GM12878 (cell line): ENCODE data around the gene FBXW9. TPM values are rescaled to one million over a fixed set of nuclear protein-coding genes. Genes with fewer than 3 reads are reported as not detected.

Experiments used
- polyA plus RNA-seq, 11 experiments: library from polyadenylated mRNA; depleted of rRNA in 4 of 11; unstranded in 6 of 11; stranded (reverse) in 5 of 11; fragments of >200 nt; fragmentation: Nextera tagmentation in 4 of 11; fragmentation: Illumina TruSeq in 1 of 11; extraction: Ambion mirVana in 4 of 11; extraction: Trizol in 1 of 11; gene quantifications; 1 replicate in 1 of 11; 2 replicates in 10 of 11; pipeline versions ENCODE4 v1.2.1 to v1.2.3, GENCODE V29; 2011 to 2016; ENCODE audit warnings: inconsistent platforms in 2 of 11, missing spikeins in 2 of 11, low read depth in 1 of 11
- small RNA-seq: library from RNA; depleted of rRNA; stranded (forward); fragments of <200 nt; gene quantifications from one replicate; pipeline ENCODE3, GENCODE V24; 2014
- total RNA-seq, 4 experiments: library from RNA; depleted of rRNA in 3 of 4; stranded (reverse); fragments of >200 nt in 3 of 4; fragmentation: Illumina TruSeq in 1 of 4; extraction: Trizol in 1 of 4; gene quantifications; 2 replicates each; pipeline versions ENCODE4 v1.2.1 to v1.2.3, GENCODE V29; 2013 to 2021

Gene FBXW9
- total and polyA plus RNA-seq, 10 of the 15 experiments (the other 5 are each of a cell fraction or from before 2014, with no cell fraction given) = 0.21 to 14.8 (median 7.3) TPM

Small RNAs within 50 kb of the gene (small RNA-seq; reads per million reads assigned to genes)
- 41.0 reads per million, percentile 98 among the genes with 10 or more reads in this experiment for gene SNORD41

Other genes starting within 250 kb of the FBXW9 start
Only the 7 nearest of the 26 such genes appear.
- gene MAN2B1, start 29.9 kb downstream of the FBXW9 start, total RNA-seq (2014; rRNA removed) = 132 and 149 TPM in 2 replicates
- 58.4 and 63.5 TPM in 2 replicates for gene MAN2B1, start 29.9 kb downstream of the FBXW9 start, total RNA-seq (2014; rRNA removed; fragmentation: Illumina TruSeq; extraction: Trizol)
- gene MAN2B1, start 29.9 kb downstream of the FBXW9 start, total RNA-seq (2021) = 209 and 224 TPM in 2 replicates
- 18.2 and 48.7 TPM in 2 replicates for gene MAN2B1, start 29.9 kb downstream of the FBXW9 start, polyA plus RNA-seq (2011; rRNA removed)
- 29.5 and 60.4 TPM in 2 replicates for gene MAN2B1, start 29.9 kb downstream of the FBXW9 start, polyA plus RNA-seq (2014; fragmentation: Illumina TruSeq; extraction: Trizol)
- 10 to 100 TPM in 1 of 2 experiments, 1 to 10 TPM in 1; 7.6 to 33.6 TPM for gene MAN2B1, start 29.9 kb downstream of the FBXW9 start, polyA plus RNA-seq (2014; fragmentation: Nextera tagmentation; extraction: Ambion mirVana)
- gene MAN2B1, start 29.9 kb downstream of the FBXW9 start, polyA plus RNA-seq (2014; rRNA removed) = 99.2 and 104 TPM in 2 replicates
- gene MAN2B1, start 29.9 kb downstream of the FBXW9 start, polyA plus RNA-seq (2016; fragmentation: Nextera tagmentation; extraction: Ambion mirVana) = 100 to 1,000 TPM; 118 to 133 TPM
- 12.2 and 14.0 TPM in 2 replicates for gene WDR83, start 29.8 kb downstream of the FBXW9 start, total RNA-seq (2014; rRNA removed)
- 6.7 and 9.1 TPM in 2 replicates for gene WDR83, start 29.8 kb downstream of the FBXW9 start, total RNA-seq (2014; rRNA removed; fragmentation: Illumina TruSeq; extraction: Trizol)
- gene WDR83, start 29.8 kb downstream of the FBXW9 start, total RNA-seq (2021) = 16.0 TPM in 2 replicates
- 5.4 and 7.6 TPM in 2 replicates for gene WDR83, start 29.8 kb downstream of the FBXW9 start, polyA plus RNA-seq (2011; rRNA removed)
- gene WDR83, start 29.8 kb downstream of the FBXW9 start, polyA plus RNA-seq (2014; fragmentation: Illumina TruSeq; extraction: Trizol) = 2.2 and 4.5 TPM in 2 replicates
- 1 to 10 TPM in 1 of 2 experiments, under 1 TPM in 1; 0.58 to 2.3 TPM for gene WDR83, start 29.8 kb downstream of the FBXW9 start, polyA plus RNA-seq (2014; fragmentation: Nextera tagmentation; extraction: Ambion mirVana)
- 12.6 and 16.5 TPM in 2 replicates for gene WDR83, start 29.8 kb downstream of the FBXW9 start, polyA plus RNA-seq (2014; rRNA removed)
- gene WDR83, start 29.8 kb downstream of the FBXW9 start, polyA plus RNA-seq (2016; fragmentation: Nextera tagmentation; extraction: Ambion mirVana) = 10 to 100 TPM; 15.0 to 17.7 TPM
- gene DHPS, start 14.8 kb downstream of the FBXW9 start, total RNA-seq (2014; rRNA removed) = 89.6 and 94.9 TPM in 2 replicates
- gene DHPS, start 14.8 kb downstream of the FBXW9 start, total RNA-seq (2014; rRNA removed; fragmentation: Illumina TruSeq; extraction: Trizol) = 56.6 and 58.8 TPM in 2 replicates
- 87.2 and 90.4 TPM in 2 replicates for gene DHPS, start 14.8 kb downstream of the FBXW9 start, total RNA-seq (2021)
- gene DHPS, start 14.8 kb downstream of the FBXW9 start, polyA plus RNA-seq (2011; rRNA removed) = 74.4 and 104 TPM in 2 replicates
- 57.8 and 64.6 TPM in 2 replicates for gene DHPS, start 14.8 kb downstream of the FBXW9 start, polyA plus RNA-seq (2014; fragmentation: Illumina TruSeq; extraction: Trizol)
- 10 to 100 TPM; 36.4 to 76.0 TPM for gene DHPS, start 14.8 kb downstream of the FBXW9 start, polyA plus RNA-seq (2014; fragmentation: Nextera tagmentation; extraction: Ambion mirVana)
- gene DHPS, start 14.8 kb downstream of the FBXW9 start, polyA plus RNA-seq (2014; rRNA removed) = 95.2 and 102 TPM in 2 replicates
- gene DHPS, start 14.8 kb downstream of the FBXW9 start, polyA plus RNA-seq (2016; fragmentation: Nextera tagmentation; extraction: Ambion mirVana) = 10 to 100 TPM; 81.8 to 84.9 TPM
- gene GNG14, start 8.6 kb downstream of the FBXW9 start, total RNA-seq (2014; rRNA removed) = not detected in 2 replicates
- not detected in 2 replicates for gene GNG14, start 8.6 kb downstream of the FBXW9 start, total RNA-seq (2014; rRNA removed; fragmentation: Illumina TruSeq; extraction: Trizol)
- not detected in 2 replicates for gene GNG14, start 8.6 kb downstream of the FBXW9 start, total RNA-seq (2021)
- gene GNG14, start 8.6 kb downstream of the FBXW9 start, polyA plus RNA-seq (2011; rRNA removed) = not detected in 2 replicates
- gene GNG14, start 8.6 kb downstream of the FBXW9 start, polyA plus RNA-seq (2014; fragmentation: Illumina TruSeq; extraction: Trizol) = not detected in 2 replicates
- not detected for gene GNG14, start 8.6 kb downstream of the FBXW9 start, polyA plus RNA-seq (2014; fragmentation: Nextera tagmentation; extraction: Ambion mirVana)
- not detected in 2 replicates for gene GNG14, start 8.6 kb downstream of the FBXW9 start, polyA plus RNA-seq (2014; rRNA removed)
- gene GNG14, start 8.6 kb downstream of the FBXW9 start, polyA plus RNA-seq (2016; fragmentation: Nextera tagmentation; extraction: Ambion mirVana) = not detected
- gene TNPO2, start 27.3 kb upstream of the FBXW9 start, total RNA-seq (2014; rRNA removed) = 19.0 and 26.2 TPM in 2 replicates
- 29.4 and 33.0 TPM in 2 replicates for gene TNPO2, start 27.3 kb upstream of the FBXW9 start, total RNA-seq (2014; rRNA removed; fragmentation: Illumina TruSeq; extraction: Trizol)
- 79.2 and 99.7 TPM in 2 replicates for gene TNPO2, start 27.3 kb upstream of the FBXW9 start, total RNA-seq (2021)
- gene TNPO2, start 27.3 kb upstream of the FBXW9 start, polyA plus RNA-seq (2011; rRNA removed) = 50.1 and 90.8 TPM in 2 replicates
- 26.3 and 49.0 TPM in 2 replicates for gene TNPO2, start 27.3 kb upstream of the FBXW9 start, polyA plus RNA-seq (2014; fragmentation: Illumina TruSeq; extraction: Trizol)
- 1 to 10 TPM; 5.5 to 9.8 TPM for gene TNPO2, start 27.3 kb upstream of the FBXW9 start, polyA plus RNA-seq (2014; fragmentation: Nextera tagmentation; extraction: Ambion mirVana)
- gene TNPO2, start 27.3 kb upstream of the FBXW9 start, polyA plus RNA-seq (2014; rRNA removed) = 75.5 and 82.0 TPM in 2 replicates
- gene TNPO2, start 27.3 kb upstream of the FBXW9 start, polyA plus RNA-seq (2016; fragmentation: Nextera tagmentation; extraction: Ambion mirVana) = 10 to 100 TPM; 18.4 to 23.7 TPM
- gene TRIR, start 38.1 kb upstream of the FBXW9 start, total RNA-seq (2014; rRNA removed) = 291 and 318 TPM in 2 replicates
- gene TRIR, start 38.1 kb upstream of the FBXW9 start, total RNA-seq (2014; rRNA removed; fragmentation: Illumina TruSeq; extraction: Trizol) = 113 and 124 TPM in 2 replicates
- gene TRIR, start 38.1 kb upstream of the FBXW9 start, total RNA-seq (2021) = 202 and 213 TPM in 2 replicates
- 174 and 229 TPM in 2 replicates for gene TRIR, start 38.1 kb upstream of the FBXW9 start, polyA plus RNA-seq (2011; rRNA removed)
- 126 and 147 TPM in 2 replicates for gene TRIR, start 38.1 kb upstream of the FBXW9 start, polyA plus RNA-seq (2014; fragmentation: Illumina TruSeq; extraction: Trizol)
- gene TRIR, start 38.1 kb upstream of the FBXW9 start, polyA plus RNA-seq (2014; fragmentation: Nextera tagmentation; extraction: Ambion mirVana) = 10 to 100 TPM; 59.7 to 96.0 TPM
- 426 and 483 TPM in 2 replicates for gene TRIR, start 38.1 kb upstream of the FBXW9 start, polyA plus RNA-seq (2014; rRNA removed)
- gene TRIR, start 38.1 kb upstream of the FBXW9 start, polyA plus RNA-seq (2016; fragmentation: Nextera tagmentation; extraction: Ambion mirVana) = 100 to 1,000 TPM; 193 to 202 TPM
- 109 and 118 TPM in 2 replicates for gene GET3, start 40.9 kb upstream of the FBXW9 start, total RNA-seq (2014; rRNA removed)
- gene GET3, start 40.9 kb upstream of the FBXW9 start, total RNA-seq (2014; rRNA removed; fragmentation: Illumina TruSeq; extraction: Trizol) = 56.2 and 61.4 TPM in 2 replicates
- 75.3 and 84.0 TPM in 2 replicates for gene GET3, start 40.9 kb upstream of the FBXW9 start, total RNA-seq (2021)
- 57.3 and 121 TPM in 2 replicates for gene GET3, start 40.9 kb upstream of the FBXW9 start, polyA plus RNA-seq (2011; rRNA removed)
- gene GET3, start 40.9 kb upstream of the FBXW9 start, polyA plus RNA-seq (2014; fragmentation: Illumina TruSeq; extraction: Trizol) = 22.7 and 76.6 TPM in 2 replicates
- 10 to 100 TPM; 14.5 to 22.0 TPM for gene GET3, start 40.9 kb upstream of the FBXW9 start, polyA plus RNA-seq (2014; fragmentation: Nextera tagmentation; extraction: Ambion mirVana)
- gene GET3, start 40.9 kb upstream of the FBXW9 start, polyA plus RNA-seq (2014; rRNA removed) = 144 and 156 TPM in 2 replicates
- gene GET3, start 40.9 kb upstream of the FBXW9 start, polyA plus RNA-seq (2016; fragmentation: Nextera tagmentation; extraction: Ambion mirVana) = 100 to 1,000 TPM; 126 to 139 TPM